ENCODE results near the gene UQCC2.

Gene UQCC2

GRCh38 chr6:33711140-33712129 is at the start of gene UQCC2:
UQCC2 (minus strand) TSS chr6:33711700; CDS start chr6:33711686, 14 bp downstream.
- DNase-seq (ENCODE audit: low read depth), result peak; percentile 97

- no peak for DNase-seq (ENCODE audit: low read depth)
Observed at GRCh38 chr6:33759887-33760629, 48.6 kb upstream of the UQCC2 start.

DNA sequence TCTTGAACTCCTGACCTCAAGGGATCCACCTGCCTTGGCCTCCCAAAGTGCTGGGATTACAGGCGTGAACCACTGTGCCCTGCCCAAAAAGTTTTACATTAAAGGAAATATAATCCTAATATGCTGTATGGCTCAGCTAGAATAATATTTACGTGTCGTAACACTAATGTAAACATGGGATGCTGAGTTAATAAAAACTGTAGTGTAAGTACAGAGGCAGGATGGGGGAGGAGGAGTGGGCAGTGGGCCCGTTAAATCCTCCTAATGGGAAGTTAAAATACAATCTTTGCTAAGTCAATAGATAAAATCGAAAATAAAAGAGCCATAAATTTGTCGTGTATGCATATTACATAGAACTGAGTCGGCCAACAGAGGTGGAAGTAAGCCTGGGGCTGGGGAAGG is 47.3 kb upstream of the UQCC2 start:
- DNase-seq (ENCODE audit: low read depth), result no peak

GRCh38 chr6:33757906-33758305 is 46.4 kb upstream of the UQCC2 start:
- DNase-seq (ENCODE audit: low read depth), result no peak

DNA sequence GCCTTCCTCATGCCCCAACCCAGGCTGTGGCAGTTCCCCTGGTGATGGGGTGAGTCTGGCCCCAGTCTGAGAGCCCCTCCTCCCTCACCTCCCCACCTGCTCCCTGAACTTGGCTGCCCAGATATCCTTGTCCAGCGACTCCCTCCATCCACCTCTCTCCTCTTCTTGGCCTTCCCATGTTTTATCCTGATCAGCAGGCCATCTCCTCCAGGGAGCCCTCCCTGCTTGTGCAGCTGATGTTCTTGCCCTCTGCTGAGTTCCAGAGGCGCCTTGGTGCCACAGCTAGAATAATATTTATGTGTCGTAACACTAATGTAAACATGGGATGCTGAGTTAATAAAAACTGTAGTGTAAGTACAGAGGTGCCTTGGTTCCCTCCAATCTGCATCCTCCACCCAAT is 45.6 kb upstream of the UQCC2 start:
- DNase-seq (ENCODE audit: low read depth), result no peak

GRCh38 chr6:33756211-33756954 is 44.9 kb upstream of the UQCC2 start:
- DNase-seq (ENCODE audit: low read depth), result no peak

DNA sequence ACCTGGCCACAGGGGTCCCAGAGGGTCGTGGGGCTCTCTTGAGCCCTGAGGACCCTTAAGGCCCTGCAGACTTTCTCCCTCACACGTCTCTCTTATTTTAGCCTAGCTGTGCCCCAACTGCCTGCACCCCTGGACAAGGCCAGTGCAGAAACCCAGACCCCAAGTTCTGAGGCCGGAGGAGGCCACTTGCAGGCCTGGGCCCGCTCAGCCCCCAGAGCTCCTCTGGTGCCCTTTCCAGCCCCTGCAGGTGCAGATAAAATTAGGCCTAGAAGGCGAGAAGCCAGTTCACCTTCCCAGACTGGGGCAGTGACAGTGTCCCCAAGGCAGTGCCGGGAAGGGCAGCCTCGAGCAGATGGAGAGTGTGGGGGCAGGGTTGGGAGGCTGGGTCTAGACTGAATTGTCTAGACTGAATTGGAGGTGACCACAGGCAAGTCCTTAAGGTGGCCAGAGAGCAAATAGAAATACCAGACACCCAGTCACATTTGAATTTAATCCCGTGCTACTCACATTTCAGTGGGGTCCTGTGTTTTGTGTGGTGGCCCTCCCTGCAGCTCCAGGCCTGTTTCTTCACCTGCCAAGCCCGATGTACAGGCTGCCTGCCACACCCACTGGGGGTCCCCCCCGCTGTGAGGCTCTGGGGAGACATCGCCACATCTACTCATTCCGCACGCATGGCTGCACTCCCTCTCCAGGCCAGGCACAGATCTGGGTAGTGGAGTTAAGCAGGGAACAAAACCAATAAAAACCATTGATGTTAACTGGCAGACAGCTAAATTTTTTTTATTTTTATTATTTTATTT is 43.8 kb upstream of the UQCC2 start:
- DNase-seq (ENCODE audit: low read depth), result no peak

DNA sequence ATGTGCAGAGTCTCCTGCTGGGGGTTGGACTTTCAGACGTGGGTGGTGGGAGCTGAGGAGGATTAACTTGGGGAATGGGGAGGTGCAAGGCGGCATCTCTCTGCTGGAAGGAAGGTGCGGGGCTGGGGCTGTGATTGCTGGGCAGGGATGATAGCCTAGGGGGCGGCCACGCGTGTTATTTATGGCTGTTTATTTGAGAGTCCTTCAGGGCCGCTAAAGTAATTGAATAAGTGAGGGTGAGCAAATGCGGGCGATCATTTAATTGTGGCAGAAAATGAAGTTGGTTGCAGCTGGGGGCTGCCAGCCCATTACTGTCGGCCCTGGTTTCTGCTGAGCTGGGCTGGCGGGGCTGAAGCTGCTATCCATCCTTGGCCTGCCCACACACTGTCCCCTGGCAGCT is 42.7 kb upstream of the UQCC2 start:
- DNase-seq (ENCODE audit: low read depth), result no peak

- no peak for DNase-seq (ENCODE audit: low read depth)
Observed at GRCh38 chr6:33752646-33753015, 41.1 kb upstream of the UQCC2 start.

DNA sequence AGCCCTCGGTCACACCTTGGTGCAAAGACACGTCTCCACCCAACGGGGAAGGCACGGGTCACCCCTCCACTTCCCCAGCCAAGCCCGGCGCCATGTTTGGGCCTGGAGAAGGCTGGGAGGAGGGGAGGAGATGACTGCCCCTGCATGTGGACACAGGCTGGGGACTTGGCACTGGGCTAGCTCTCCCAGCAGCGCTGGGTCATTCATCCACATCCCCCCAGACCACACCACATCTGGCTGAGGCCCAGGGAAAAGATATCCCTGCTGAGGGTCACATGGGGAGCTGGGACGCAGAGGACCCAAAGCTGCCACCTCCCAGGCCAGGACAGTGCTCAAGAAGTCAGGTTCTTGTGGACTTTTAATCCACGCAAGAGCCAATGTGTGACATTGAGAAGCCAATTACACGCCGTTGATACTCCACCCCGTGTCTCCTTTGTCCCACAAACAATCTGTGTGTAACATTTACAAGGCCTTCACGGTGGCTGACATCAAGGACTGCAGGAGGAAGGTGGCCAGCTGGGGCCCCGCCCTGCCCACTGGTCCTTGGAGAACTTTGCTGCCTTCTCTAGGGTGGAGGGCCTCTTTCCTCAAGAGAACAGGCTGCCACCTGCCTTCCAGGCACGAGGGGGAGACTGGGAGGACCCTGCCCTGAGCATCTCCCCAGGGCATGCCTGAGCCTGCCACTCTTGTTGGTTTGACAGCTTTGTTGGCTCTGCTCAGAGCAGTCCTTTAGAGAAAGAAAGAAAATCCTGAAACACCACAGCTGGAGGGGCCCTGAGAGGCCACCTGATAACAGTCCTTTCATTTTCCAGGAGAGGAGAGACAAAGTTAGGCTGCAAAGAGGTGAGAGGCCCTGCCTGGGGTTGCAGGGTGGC is 40.5 kb upstream of the UQCC2 start:
- no peak for DNase-seq (ENCODE audit: low read depth)

GRCh38 chr6:33750244-33750991 is 38.9 kb upstream of the UQCC2 start:
- DNase-seq (ENCODE audit: low read depth), result no peak

DNA sequence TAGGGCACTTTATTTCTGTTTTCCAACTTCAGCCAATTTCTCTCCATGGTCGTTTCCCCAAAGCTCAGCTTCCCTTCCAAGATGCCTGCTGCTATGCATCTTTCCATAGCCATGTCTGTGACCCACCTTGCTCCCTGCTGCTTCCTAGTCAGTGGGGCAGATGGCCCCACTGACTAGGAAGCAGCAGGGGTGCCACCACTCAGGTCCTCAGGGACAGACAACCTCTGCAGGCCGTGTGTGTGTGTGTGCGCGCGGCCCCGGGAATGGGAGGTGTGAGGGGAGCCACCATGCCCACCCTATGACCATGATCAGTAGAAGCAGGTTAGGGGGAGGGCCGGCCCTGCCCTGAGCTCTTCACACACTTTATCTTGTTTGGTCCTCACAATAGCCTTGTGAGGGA is 37.9 kb upstream of the UQCC2 start:
- DNase-seq (ENCODE audit: low read depth), result no peak

DNA sequence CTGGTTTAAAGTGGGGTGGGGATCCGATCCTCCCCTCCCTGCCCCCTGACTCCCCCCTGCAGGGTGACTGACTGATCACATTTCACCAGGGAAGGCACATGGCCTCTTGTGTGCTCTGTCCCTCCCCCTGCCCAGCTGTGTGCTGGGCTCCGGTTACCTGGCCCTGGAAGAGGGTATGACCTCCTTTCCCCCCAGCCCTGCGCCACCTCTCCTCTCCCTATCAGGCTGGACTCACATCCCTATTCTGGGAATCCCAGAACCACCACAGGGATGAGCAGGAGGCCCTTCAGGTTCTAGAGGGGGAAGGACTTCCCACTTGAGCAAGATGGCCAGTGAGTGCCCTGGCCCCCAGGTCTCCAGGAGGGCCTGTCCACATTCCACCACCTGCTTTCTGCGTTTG is 37.3 kb upstream of the UQCC2 start:
- no peak for DNase-seq (ENCODE audit: low read depth)

GRCh38 chr6:33747823-33748222 is 36.3 kb upstream of the UQCC2 start:
- DNase-seq (ENCODE audit: low read depth), result no peak

DNA sequence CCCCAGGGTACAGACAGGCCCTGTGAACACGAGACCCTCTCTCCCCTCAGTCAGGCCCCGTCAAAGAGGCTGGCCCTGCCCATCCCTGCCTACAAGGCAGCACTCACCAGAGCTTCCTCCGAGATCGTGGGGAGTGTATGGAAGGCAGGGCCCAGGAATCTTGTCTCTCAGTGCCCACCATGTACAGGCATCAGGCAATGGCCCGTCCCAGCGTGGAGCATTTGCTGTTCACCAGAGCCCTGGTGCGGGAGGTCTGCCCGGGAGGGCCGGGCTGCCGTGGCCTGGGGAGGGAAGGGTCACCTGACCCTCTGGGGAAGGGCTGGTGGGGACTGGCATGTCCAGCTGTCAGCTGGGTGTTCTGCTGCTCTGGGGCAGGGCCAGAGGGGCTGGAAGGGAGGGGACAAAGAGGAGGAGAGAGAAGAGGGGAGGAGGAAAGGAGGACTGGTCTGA is 35.2 kb upstream of the UQCC2 start, which contains the start of gene IP6K3:
Gene IP6K3, minus strand, starts transcription at position 255 of the 450 bp plus-strand sequence. CDS start 11,429 bp downstream, outside the sequence.
- no peak for DNase-seq (ENCODE audit: low read depth)

- no peak for DNase-seq (ENCODE audit: low read depth)
Observed at GRCh38 chr6:33746036-33746600, 34.6 kb upstream of the UQCC2 start.

- DNase-seq (ENCODE audit: low read depth), result no peak
Observed at GRCh38 chr6:33745548-33745947, 34.0 kb upstream of the UQCC2 start.

- DNase-seq (ENCODE audit: low read depth), result no peak
Observed at GRCh38 chr6:33744895-33745546, 33.5 kb upstream of the UQCC2 start.
